Ectodermal cell (in vitro differentiated cells): ENCODE measurements around the gene ANKHD1.
"Not testable (repeated sequence)": the region's sequence is repeated elsewhere in the genome, so short reads cannot be mapped to it uniquely, and the experiment has no call there.

Experiments used
- H3K27ac ChIP-seq: 2 replicates; pipeline ENCODE4 v1.7.0; 2013; ENCODE audit warnings: mild to moderate bottlenecking, low read depth, low read length; ENCODE audit not compliant: insufficient read depth, poor library complexity, severe bottlenecking
- H3K27me3 ChIP-seq: 2 replicates; pipeline ENCODE4 v1.7.0; 2013; ENCODE audit warnings: mild to moderate bottlenecking, low read length; ENCODE audit not compliant: insufficient read depth, control insufficient read depth, poor library complexity, severe bottlenecking
- H3K36me3 ChIP-seq: one replicate; pipeline ENCODE4 v1.7.0; 2013; ENCODE audit warnings: low read length; ENCODE audit not compliant: control insufficient read depth, insufficient read depth
- H3K4me1 ChIP-seq: one replicate; pipeline ENCODE4 v1.7.0; 2013; ENCODE audit warnings: low read length; ENCODE audit not compliant: control insufficient read depth, insufficient read depth
- H3K4me3 ChIP-seq: 2 replicates; pipeline ENCODE4 v1.7.0; 2013; ENCODE audit warnings: low read depth, low read length, control low read depth; ENCODE audit not compliant: insufficient read depth
- H3K9me3 ChIP-seq: 2 replicates; pipeline ENCODE4 v1.7.0; 2013; ENCODE audit warnings: mild to moderate bottlenecking, low read length, moderate library complexity; ENCODE audit not compliant: control insufficient read depth
- WGBS, 2 experiments: methylation state at CpG; one replicate each; pipeline ENCODE4 v1.1.7; 2013; ENCODE audit warnings: missing lambda C conversion rate in 2 of 2; 5-methylcytosine and 5-hydroxymethylcytosine counted together

The ANKHD1 gene

DNA sequence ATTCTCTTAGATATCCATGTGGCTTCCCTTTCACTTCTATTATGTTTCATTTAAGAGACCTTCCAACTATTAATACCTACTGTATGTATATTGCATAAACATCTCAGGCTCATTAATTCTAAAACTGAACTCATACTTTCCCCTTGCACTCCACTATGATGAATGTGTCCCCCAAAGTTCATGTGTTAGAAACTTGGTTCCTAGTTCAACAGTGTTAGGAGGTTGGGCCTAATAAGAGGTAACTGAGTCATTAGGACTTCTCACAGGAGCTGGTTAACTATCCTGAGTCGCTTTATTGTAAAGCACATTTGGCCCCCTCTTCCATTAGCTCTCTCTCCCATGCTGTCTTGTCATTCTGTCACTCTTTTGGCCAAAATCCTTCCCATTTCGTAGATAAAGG is 22.0 kb downstream of the ANKHD1 start:
- Histone ChIP-seq H3K27me3 (no peaks in the 10 kb centered on the region), H3K27ac (no peak overlapping the region), H3K9me3 (no peaks in the 10 kb centered on the region), H3K4me1 (no peaks in the 10 kb centered on the region), H3K36me3 (no peaks in the 10 kb centered on the region), H3K4me3 (no peak overlapping the region)
- 92 to 95% methylated on average over 2 of the region's 2 CpGs for WGBS, 2 experiments

DNA sequence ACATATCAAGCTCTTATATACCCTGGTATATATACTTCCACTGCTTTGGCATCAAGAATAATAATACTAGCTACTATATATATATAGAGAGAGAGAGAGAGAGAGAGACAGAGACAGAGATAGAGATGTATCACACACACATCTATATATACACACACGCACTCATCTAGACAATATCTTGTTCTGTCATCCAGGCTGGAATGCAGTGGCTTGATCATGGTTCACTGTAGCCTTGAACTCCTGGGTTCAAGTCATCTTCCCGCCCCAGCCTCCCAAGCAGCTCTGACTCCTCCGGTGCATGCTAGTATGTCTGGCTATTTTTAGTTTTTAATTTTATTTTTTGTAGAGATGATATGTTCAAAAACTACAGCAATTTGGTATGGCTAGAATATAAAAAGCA is 22.5 kb downstream of the ANKHD1 start:
- Histone ChIP-seq H3K27ac (no peak overlapping the region), H3K36me3 (no peaks in the 10 kb centered on the region), H3K27me3 (no peaks in the 10 kb centered on the region), H3K4me1 (no peaks in the 10 kb centered on the region), H3K4me3 (no peak overlapping the region), H3K9me3 (no peaks in the 10 kb centered on the region)
- 70 to 76% methylated on average over 2 to 3 of the region's 3 CpGs for WGBS, 2 experiments

DNA sequence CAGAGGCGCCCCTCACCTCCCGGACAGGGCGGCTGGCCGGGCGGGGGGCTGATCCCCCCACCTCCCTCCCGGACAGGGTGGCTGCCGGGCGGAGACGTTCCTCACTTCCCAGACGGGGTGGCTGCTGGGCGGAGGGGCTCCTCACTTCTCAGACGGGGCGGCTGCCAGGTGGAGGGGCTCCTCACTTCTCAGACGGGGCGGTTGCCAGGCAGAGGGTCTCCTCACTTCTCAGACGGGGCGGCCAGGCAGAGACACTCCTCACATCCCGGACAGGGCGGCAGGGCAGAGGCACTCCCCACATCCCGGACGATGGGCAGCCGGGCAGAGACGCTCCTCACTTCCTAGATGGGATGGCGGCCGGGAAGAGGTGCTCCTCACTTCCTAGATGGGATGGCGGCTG is 26.1 kb downstream of the ANKHD1 start:
- H3K4me3 ChIP-seq, H3K9me3 ChIP-seq, H3K36me3 ChIP-seq, H3K27ac ChIP-seq, H3K27me3 ChIP-seq, H3K4me1 ChIP-seq: not testable (repeated sequence)
- 96 to 97% methylated on average over 10 to 23 of the region's 26 CpGs for WGBS, 2 experiments

DNA sequence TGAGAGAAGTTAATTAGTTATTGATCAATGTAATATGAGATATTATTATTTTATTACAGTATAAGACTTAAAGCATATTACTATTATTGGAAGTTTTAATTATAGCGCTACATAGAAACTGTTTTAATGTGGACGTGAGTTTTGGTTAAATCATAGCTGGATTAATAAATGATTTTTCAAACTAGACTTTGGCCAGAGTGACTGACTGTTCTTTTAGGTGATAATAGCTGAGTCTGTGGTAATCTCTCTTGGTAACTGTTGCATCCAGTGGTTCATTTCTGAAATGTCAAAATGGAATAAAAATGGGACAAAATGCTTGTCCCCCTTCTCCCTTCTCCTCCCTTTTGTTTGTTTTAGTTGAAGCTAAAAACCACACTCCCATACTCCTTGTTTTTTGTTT is 28.1 kb downstream of the ANKHD1 start:
- Histone ChIP-seq H3K27me3 (no peaks in the 10 kb centered on the region), H3K9me3 (no peaks in the 10 kb centered on the region), H3K4me3 (no peak overlapping the region), H3K27ac (no peak overlapping the region), H3K36me3 (no peaks in the 10 kb centered on the region), H3K4me1 (no peaks in the 10 kb centered on the region)
- WGBS, 2 experiments, result 96 to 97% methylated on average over 2 of the region's 2 CpGs

DNA sequence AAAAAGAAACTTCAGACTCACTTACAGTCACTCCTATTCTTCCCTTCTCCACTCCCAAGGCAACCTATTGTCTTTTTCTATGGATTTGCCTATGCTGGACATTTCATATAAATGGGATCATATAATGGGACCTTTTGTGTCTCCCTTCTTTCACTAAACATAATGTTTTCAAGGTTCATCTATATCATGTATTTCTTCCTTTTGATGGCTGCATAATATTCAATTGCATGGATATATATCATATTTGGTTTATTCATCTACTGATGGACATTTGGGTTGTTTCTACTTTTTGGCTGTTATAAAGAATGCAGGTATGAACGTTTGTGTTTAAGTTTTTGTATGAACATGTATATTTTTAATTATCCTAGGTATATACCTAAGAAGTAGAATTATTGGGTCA is 30.6 kb downstream of the ANKHD1 start:
- no peaks in the 10 kb centered on the region for H3K27me3 ChIP-seq
- H3K4me3 ChIP-seq, result no peak overlapping the region
- H3K4me1 ChIP-seq, result no peaks in the 10 kb centered on the region
- no peaks in the 10 kb centered on the region for H3K9me3 ChIP-seq
- H3K27ac ChIP-seq, result no peak overlapping the region
- no peaks in the 10 kb centered on the region for H3K36me3 ChIP-seq
- 67% methylated on average over 1 of the region's 1 CpG; no CpG with 5 or more reads in 1 of the 2 experiments for WGBS, 2 experiments

DNA sequence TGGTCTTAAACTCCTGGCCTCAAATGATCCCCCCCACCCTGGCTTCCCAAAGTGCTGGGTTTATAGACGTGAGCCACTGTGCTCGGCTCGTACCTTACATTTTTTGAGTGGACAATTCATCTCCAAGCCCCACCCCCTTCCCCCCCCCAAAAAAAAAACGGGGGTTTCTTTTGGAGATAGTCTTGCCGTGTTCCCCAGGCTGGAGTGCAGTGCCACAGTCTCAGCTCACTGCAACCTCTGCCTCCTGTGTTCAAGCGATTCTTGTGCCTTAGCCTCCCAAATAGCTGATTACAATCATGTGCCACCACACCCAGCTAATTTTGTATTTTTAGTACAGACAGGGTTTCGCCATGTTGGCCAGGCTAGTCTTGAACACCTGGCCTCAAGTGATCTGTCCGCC is 31.3 kb downstream of the ANKHD1 start:
- Histone ChIP-seq H3K27me3 (no peaks in the 10 kb centered on the region), H3K9me3 (no peaks in the 10 kb centered on the region), H3K27ac (no peak overlapping the region), H3K4me3 (no peak overlapping the region), H3K36me3 (no peaks in the 10 kb centered on the region), H3K4me1 (no peaks in the 10 kb centered on the region)
- WGBS, 2 experiments, result 86 to 87% methylated on average over 8 of the region's 8 CpGs

DNA sequence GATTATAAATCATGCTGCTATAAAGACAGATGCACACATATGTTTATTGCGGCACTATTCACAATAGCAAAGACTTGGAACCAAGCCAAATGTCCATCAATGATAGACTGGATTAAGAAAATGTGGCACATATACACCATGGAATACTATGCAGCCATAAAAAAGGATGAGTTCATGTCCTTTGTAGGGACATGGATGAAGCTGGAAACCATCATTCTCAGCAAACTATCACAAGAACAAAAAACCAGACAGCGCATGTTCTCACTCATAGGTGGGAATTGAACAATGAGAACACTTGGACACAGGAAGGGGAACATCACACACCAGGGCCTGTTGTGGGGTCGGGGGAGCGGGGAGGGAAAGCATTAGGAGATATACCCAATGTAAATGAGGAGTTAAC is 55.7 kb downstream of the ANKHD1 start:
- peaks cover 12% of the 10 kb centered on the region for H3K36me3 ChIP-seq
- 95 to 98% methylated on average over 3 to 4 of the region's 4 CpGs for WGBS, 2 experiments

DNA sequence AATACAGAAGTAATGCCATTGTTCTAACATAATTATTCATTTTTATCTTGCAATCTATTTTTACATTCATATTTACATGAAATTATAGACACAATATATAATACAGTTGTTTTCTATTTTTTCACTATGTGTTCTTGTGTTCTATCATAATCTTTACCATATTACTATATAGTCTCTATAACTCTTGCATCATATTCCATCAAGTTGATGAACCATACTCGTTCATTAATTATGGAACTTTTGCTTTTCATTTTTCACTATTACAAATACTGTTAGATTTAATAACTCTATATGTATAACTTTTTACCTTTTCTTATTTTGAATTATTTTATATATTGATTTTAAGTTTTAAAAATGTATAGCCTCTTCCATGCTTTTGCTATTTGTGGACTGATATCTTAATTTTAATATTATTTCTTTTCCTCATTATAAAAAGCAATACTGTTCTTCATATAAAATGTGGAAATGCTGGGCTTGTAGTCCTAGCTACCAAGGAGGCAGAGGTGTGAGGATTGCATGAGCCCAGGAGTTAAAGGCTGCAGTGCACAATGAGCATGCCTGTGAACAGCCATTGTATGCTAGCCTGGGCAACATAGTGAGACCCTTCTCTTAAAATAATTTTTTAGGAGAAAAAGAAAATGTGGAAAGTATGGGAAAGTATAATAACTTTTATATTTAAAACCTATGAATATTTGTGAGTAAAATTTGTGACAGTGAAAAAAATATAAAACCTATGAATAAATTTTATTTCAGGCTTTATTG is 65.5 kb downstream of the ANKHD1 start:
- no peak overlapping the region for H3K27ac ChIP-seq
- H3K4me3 ChIP-seq, result no peak overlapping the region
- 100% methylated on average over 1 of the region's 1 CpG; no CpG with 5 or more reads in 1 of the 2 experiments for WGBS, 2 experiments
- no peaks in the 10 kb centered on the region for H3K9me3 ChIP-seq
- H3K36me3 ChIP-seq, result peaks cover 5% of the 10 kb centered on the region
- no peaks in the 10 kb centered on the region for H3K27me3 ChIP-seq
- no peaks in the 10 kb centered on the region for H3K4me1 ChIP-seq

More for the DNA sequence above, 55.7 kb downstream of the ANKHD1 start:
- H3K4me3 ChIP-seq, H3K27ac ChIP-seq, H3K9me3 ChIP-seq, H3K27me3 ChIP-seq, H3K4me1 ChIP-seq: not testable (repeated sequence)

DNA sequence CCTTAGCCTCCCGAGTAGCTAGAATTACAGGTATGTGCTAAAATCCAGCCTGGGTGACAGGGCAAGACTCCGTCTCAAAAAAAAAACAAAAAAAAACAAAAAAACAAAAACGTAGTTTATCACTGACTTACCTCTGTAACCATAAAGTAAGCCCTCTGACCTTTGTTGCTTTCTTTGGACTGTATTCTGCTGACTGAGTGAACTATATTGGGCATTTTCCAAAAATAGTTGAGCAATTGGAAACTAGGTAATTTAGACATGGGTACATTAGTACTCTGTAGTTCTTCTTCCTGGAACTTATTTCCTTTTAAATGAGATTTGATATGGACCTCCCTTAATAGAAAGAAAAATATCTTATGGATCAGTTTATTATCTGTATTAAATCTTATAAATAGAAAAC is 66.6 kb downstream of the ANKHD1 start:
- Histone ChIP-seq H3K4me1 (no peaks in the 10 kb centered on the region), H3K36me3 (peaks cover 5% of the 10 kb centered on the region), H3K9me3 (no peaks in the 10 kb centered on the region), H3K4me3 (no peak overlapping the region), H3K27ac (no peak overlapping the region), H3K27me3 (no peaks in the 10 kb centered on the region)
- WGBS, 2 experiments, result 89 to 98% methylated on average over 3 of the region's 3 CpGs

DNA sequence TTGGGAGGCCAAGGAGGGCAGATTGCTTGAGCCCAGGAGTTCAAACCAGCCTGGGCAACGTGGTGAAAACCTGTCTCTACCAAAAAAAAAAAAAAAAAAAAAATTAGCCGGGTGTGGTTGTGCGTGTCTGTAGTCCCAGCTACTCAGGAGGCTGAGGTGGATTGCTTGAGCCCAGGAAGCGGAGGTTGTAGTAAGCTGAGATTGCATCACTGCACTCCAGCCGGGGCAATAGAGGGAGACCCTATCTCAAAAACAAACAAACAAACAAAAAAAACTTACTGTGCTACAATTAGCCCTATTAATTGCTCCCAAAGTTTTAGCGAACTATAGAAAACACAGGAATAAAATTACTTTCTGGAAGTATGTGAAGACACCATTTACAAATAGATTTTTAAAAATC is 67.6 kb downstream of the ANKHD1 start:
- WGBS, 2 experiments, result 91 to 99% methylated on average over 5 to 6 of the region's 6 CpGs
- H3K4me3 ChIP-seq, result no peak overlapping the region

More for the DNA sequence above, 67.6 kb downstream of the ANKHD1 start:
- H3K4me1 ChIP-seq, result no peaks in the 10 kb centered on the region
- no peaks in the 10 kb centered on the region for H3K9me3 ChIP-seq
- peaks cover 2% of the 10 kb centered on the region for H3K36me3 ChIP-seq
- no peak overlapping the region for H3K27ac ChIP-seq
- no peaks in the 10 kb centered on the region for H3K27me3 ChIP-seq
